Activated CD8-positive, alpha-beta memory T cell treated with anti-CD3 and anti-CD28 coated beads for 36 hours (primary cell): ENCODE results near the gene SBNO2. TPM values are rescaled to one million over a fixed set of nuclear protein-coding genes. Genes with fewer than 3 reads are reported as not detected.
"Not testable (repeated sequence)": the region's sequence is repeated elsewhere in the genome, so short reads cannot be mapped to it uniquely, and the experiment has no call there.

Experiments
- CTCF ChIA-PET: fragments of 350-600 bp; sonication (Branson Sonifier 250); formaldehyde crosslinking; loops from one replicate; lab custom pipeline; 2021; ENCODE audit warnings: antibody characterized with exemption; lab: Charles Lee
- POLR2A ChIA-PET: fragments of 350-600 bp; sonication (Branson Sonifier 250); formaldehyde crosslinking; loops from one replicate; lab custom pipeline; 2021; ENCODE audit warnings: antibody characterized with exemption; lab: Charles Lee
- total RNA-seq, 2 experiments: library from RNA; stranded (reverse); gene quantifications; one replicate each; pipeline ENCODE4 v1.2.3, GENCODE V29; 2021

The SBNO2 gene
- total RNA-seq, 2 experiments from 2014 or later, result 56.6 to 59.0 TPM

DNA sequence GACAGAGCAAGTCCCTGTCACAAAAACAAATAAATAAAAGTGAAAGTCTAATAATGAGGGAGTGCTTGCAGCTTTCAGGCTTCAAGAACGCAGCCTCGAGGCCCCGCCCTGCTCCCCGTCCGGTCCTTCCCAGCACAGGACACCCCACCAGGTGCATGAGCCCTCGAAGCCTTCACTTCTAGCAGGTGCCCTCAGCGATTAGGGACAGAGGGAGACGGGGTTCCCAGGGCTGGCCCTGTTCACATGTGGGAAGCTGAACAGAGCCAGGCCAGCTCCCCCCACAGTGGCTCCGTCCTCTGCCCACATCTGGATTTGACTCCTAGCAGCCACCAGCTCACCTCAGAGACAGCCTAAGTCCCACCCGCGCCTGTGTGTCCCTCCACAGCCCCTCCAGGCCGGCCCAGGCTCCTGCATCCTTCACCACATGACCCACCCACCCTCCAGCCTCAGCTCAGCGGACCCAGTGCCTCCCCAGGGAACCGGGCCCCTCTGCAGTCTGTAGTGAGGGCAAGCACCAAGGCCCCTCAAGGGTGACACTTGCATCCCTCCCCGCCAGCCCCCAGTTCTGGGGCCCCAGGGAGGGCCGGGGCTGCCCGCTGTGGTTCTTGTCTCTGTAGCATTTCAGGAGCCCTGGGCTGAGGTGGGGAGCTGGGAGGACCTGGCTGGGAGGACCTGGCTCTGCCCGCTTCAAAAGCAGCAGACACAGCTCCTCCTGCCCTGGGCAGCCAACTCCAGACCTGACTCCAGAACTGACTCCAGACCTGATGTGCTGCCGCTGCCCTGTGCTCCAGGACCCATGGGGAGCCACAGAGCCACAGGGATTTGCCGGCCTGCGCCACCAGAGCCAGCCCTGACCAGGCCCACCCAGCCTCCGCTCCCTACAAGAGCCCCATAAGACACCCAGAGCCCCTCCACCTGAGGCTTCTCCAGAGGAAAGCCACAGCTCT is 43.0 kb downstream of the SBNO2 start:
- POLR2A ChIA-PET, result interaction anchor here (0.6 to 2.0 kb wide), 10 partner anchors 13 to 64 kb away, joined by 3 to 7 read pairs (median 6); partner anchors contain the start of gene ARHGAP45

GRCh38 chr19:1129535-1129934 is 44.5 kb downstream of the SBNO2 start:
- CTCF ChIA-PET, result interaction anchor here (0.7 to 6.2 kb wide), 2 partner anchors 63 to 227 kb away, joined by 3 to 46 read pairs; no protein-coding TSS in a partner anchor

More for the DNA sequence above, 43.0 kb downstream of the SBNO2 start:
- CTCF ChIA-PET, result interaction anchor here (1.3 to 6.2 kb wide), 8 partner anchors 13 to 135 kb away, joined by 3 to 46 read pairs (median 6); partner anchors contain the start of gene GPX4

DNA sequence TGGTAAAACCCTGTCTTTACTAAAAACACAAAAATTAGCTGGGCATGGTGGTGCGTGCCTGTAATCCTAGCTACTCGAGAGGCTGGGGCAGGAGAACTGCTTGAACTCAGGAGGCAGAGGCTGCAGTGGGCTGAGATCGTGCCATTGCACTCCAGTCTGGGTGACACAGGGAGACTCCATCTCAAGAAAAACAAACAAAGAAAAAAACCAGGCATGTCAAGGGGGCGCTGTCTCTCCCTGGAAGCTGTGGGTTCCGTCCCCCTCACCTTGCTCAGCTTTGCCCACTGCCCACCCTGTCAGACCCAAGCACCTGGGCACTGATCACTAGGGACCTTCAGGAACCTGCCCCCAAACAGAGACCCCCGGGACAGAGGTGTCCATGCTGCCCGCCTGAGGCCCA is 45.0 kb downstream of the SBNO2 start:
- POLR2A ChIA-PET, result not testable (repeated sequence)
- CTCF ChIA-PET, result interaction anchor here (0.7 to 6.2 kb wide), 3 partner anchors 12 to 227 kb away, joined by 3 to 46 read pairs (median 4); no protein-coding TSS in a partner anchor

More at GRCh38 chr19:1129535-1129934, 44.5 kb downstream of the SBNO2 start:
- POLR2A ChIA-PET, result no interaction called here

- ChIA-PET CTCF (interaction anchor here (0.8 kb wide), 1 partner anchor 11 kb away, joined by 4 read pairs; no protein-coding TSS in a partner anchor), POLR2A (interaction anchor here (0.7 kb wide), 1 partner anchor 11 kb away, joined by 3 read pairs; no protein-coding TSS in a partner anchor)
These were observed 46.0 kb downstream of the SBNO2 start for GRCh38 chr19:1128106-1128505.

DNA sequence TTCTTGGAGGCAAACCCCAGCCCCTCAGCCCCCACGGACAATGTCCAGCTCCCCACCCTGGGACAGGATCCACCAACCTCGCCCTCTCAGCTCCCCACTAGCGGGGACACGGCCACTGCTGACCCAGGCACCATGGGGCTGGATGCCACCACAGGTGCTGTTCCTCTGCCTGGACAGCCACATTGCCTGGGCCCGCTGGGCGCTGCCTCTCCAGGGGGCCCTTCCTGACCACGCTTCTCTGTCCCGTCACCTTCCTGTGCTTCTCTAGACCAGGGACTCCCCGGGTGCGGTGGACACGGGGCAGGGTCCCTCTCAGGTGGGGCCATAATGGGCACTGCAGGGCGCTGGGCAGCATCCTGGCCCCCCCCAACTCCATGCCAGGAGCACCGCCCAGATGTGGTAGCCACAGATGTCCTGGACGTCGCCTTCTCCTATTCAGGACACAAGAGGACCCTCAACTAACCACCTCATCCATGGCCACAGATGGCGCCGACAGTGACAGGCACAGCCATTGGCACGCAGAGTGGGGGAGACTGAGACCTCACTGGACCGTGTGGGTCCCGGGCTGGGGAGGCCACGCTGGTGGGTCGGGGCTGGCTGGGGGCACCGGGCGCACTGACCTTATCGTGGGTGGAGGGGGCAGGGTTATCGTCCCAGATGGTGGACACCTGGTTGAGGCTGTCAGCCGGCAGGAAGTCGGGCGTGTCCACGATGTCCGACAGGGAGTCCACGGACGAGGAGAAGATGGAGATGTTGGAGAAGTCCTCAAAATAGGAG is 46.9 kb downstream of the SBNO2 start:
- POLR2A ChIA-PET, result no interaction called here
- CTCF ChIA-PET, result interaction anchor here (0.9 kb wide), 1 partner anchor 13 kb away, joined by 4 read pairs; no protein-coding TSS in a partner anchor

GRCh38 chr19:1125601-1126467 is 48.2 kb downstream of the SBNO2 start:
- ChIA-PET POLR2A (no interaction called here), CTCF (interaction anchor here (2.1 kb wide), 1 partner anchor 13 kb away, joined by 7 read pairs; no protein-coding TSS in a partner anchor)

DNA sequence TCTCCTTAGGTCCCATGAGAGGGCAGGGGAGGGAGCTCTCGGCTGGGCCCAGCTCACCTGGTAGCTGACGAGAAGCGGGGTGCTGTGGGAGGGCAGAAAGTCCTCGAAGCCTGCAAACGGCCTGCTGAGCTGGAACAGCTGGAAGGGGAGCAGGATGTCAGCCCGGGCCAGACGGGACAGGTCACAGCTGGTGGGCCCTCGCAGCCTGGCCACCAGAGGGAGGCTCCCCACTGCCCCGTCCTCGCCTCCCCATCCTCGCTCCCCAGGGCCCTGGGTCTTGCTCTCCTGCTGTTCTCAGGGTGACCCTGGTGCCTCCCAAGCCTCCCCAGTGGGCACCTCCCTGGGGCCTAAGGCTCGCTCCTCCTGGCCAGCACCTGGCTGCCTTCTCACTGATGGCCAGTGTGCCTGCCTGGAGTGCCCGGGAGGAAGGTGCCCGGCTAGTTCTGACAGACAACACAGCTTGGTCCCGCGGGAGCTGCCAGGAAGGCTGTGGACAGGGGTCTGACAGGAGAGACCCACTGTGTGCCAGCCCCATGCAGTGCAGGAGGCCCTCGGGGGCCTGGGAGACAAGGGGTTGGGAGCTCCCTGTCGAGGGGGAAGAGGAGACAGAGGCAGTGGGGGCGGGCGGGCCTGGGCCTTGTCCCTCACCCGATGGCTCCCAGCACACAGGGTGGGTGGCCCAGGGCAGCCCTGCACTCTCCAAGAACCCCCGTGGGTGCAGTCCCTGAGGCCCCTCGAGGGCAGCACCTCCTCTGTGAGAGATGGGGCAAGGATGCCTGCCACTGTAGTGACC is 50.0 kb downstream of the SBNO2 start:
- POLR2A ChIA-PET, result interaction anchor here (1.4 kb wide), 1 partner anchor 10 kb away, joined by 3 read pairs; no protein-coding TSS in a partner anchor
- CTCF ChIA-PET, result interaction anchor here (2.0 to 2.1 kb wide), 2 partner anchors 10 to 11 kb away, joined by 7 to 9 read pairs; no protein-coding TSS in a partner anchor

GRCh38 chr19:1123381-1123780 is 50.7 kb downstream of the SBNO2 start:
- POLR2A ChIA-PET, result interaction anchor here (1.4 kb wide), 1 partner anchor 10 kb away, joined by 3 read pairs; no protein-coding TSS in a partner anchor
- CTCF ChIA-PET, result interaction anchor here (2.0 kb wide), 1 partner anchor 10 kb away, joined by 9 read pairs; no protein-coding TSS in a partner anchor

DNA sequence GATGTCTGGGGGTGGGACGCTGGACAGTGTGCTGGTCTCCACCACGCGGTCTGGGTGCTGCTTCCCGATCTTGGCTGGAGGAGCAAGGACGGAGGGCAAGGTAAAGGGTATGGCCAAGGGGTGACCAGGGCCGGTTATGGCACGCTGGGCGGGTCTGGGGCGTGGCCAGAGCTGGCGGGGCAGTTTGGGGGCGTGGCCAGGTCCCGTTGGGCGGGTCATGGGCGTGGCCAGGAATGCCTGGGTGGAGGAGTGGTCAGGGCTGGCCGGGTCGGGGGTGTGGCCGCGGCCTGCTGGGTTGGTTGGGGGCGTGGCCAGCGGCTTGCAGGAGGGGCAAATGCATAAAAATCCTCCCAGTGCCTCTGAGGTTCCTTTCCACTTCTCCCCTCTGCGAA is 51.1 kb downstream of the SBNO2 start:
- ChIA-PET CTCF (interaction anchor here (2.0 kb wide), 1 partner anchor 9 kb away, joined by 9 read pairs; no protein-coding TSS in a partner anchor), POLR2A (interaction anchor here (1.4 kb wide), 1 partner anchor 9 kb away, joined by 3 read pairs; no protein-coding TSS in a partner anchor)

- POLR2A ChIA-PET, result no interaction called here
- CTCF ChIA-PET, result interaction anchor here (2.0 kb wide), 1 partner anchor 9 kb away, joined by 9 read pairs; no protein-coding TSS in a partner anchor
These were observed 51.8 kb downstream of the SBNO2 start for GRCh38 chr19:1122021-1122971.

GRCh38 chr19:1121395-1121794 is 52.7 kb downstream of the SBNO2 start:
- ChIA-PET POLR2A (no interaction called here), CTCF (no interaction called here)

DNA sequence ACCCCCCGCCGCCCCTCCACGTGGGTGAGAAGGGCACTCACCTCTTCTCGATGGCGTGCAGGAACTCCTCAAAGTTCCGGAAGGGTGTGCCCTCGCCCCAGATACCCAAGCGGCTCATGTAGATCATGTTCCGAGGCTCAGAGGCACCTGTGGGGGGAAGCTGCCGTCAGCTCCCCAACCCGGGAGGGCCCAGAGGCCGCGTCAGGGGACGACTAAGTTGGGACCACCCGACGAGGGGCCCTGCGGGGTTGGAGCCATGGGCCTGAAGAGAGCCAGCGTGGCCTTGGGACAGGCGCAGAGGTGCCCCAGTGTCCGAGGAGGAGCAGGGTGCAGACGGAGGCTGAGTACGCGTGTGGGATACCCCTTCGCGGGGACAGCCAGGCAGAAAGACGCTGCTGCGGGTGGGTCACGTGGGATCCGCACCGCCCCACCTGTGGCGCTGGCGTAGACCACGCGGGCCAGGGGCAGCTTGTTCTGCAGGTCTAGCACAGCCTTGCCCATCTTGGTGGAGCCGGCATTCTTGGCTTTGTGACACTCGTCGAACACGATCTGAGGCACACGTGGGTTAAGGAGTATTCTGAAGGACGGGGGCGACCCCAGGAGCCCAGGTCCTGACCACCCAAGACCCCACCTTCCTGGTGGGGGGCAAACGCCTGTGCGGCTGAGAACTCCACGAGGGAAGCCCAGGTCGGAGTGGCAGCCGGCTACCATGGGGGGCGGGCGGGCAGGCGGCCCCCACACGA is 54.4 kb downstream of the SBNO2 start:
- POLR2A ChIA-PET, result no interaction called here

GRCh38 chr19:1118999-1119398 is 55.1 kb downstream of the SBNO2 start:
- CTCF ChIA-PET, result interaction anchor here (1.6 kb wide), 1 partner anchor 12 kb away, joined by 6 read pairs; no protein-coding TSS in a partner anchor
- POLR2A ChIA-PET, result no interaction called here

More for the DNA sequence above, 54.4 kb downstream of the SBNO2 start:
- CTCF ChIA-PET, result no interaction called here

DNA sequence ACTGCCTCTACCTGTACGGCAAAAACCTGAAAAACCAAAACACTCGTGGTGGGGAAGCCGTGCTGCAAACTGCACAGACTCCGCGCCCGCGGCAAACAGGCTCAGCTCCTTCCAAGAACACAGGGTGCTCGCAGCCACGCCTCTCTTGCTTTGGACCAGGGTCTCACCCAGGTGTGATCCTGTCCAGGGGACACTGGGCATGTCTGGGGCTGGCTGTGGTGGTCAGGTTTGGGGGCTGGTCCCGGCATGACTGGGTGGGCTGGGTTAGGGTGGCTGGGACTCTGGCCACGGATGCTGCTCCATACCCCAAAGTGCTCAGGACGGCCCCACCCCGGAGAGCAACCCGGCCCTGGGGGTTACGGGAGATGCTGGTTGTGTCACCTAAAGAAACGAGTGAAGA is 56.4 kb downstream of the SBNO2 start:
- ChIA-PET POLR2A (interaction anchor here (0.5 to 1.9 kb wide), 2 partner anchors 10 to 13 kb away, joined by 3 to 7 read pairs; no protein-coding TSS in a partner anchor), CTCF (interaction anchor here (1.2 to 1.6 kb wide), 2 partner anchors 11 to 13 kb away, joined by 4 to 6 read pairs; no protein-coding TSS in a partner anchor)
